HG02610 (cell line): ENCODE data around the gene ABHD2.
"Not testable (repeated sequence)": the region's sequence is repeated elsewhere in the genome, so short reads cannot be mapped to it uniquely, and the experiment has no call there.

ENCODE experiments used
- ATAC-seq: cut with Tn5 transposase; IDR thresholded peaks from one replicate; pipeline ENCODE4 v1.9.1; 2021; ENCODE audit warnings: mild to moderate bottlenecking, moderate library complexity; ENCODE audit not compliant: unreplicated experiment

Gene ABHD2

GRCh38 chr15:89087830-89088604 is at the start of gene ABHD2:
Gene ABHD2, plus strand, starts transcription at chr15:89088456. Its CDS starts 27,872 bp downstream, at chr15:89116328.
- peak; percentile 98 for ATAC-seq

GRCh38 chr15:89039142-89039541 is 49.1 kb upstream of the ABHD2 start:
- no peak for ATAC-seq

GRCh38 chr15:89041507-89041906 is 46.7 kb upstream of the ABHD2 start:
- ATAC-seq = no peak

GRCh38 chr15:89042387-89042786 is 45.9 kb upstream of the ABHD2 start:
- ATAC-seq = no peak

GRCh38 chr15:89043031-89044002 is 44.9 kb upstream of the ABHD2 start:
- no peak for ATAC-seq

GRCh38 chr15:89049016-89049666 is 39.1 kb upstream of the ABHD2 start:
- ATAC-seq = not testable (repeated sequence)

GRCh38 chr15:89051875-89052274 is 36.4 kb upstream of the ABHD2 start:
- no peak for ATAC-seq

GRCh38 chr15:89052474-89052873 is 35.8 kb upstream of the ABHD2 start:
- ATAC-seq = no peak

- no peak for ATAC-seq
These were observed 33.4 kb upstream of the ABHD2 start for GRCh38 chr15:89054873-89055272.

- peak; percentile 45 for ATAC-seq
These were observed 30.6 kb upstream of the ABHD2 start for GRCh38 chr15:89057506-89058133.

- no peak for ATAC-seq
These were observed 29.9 kb upstream of the ABHD2 start for GRCh38 chr15:89058376-89058775.

- no peak for ATAC-seq
These were observed 29.3 kb upstream of the ABHD2 start for GRCh38 chr15:89058876-89059405.

- no peak for ATAC-seq
These were observed 22.0 kb upstream of the ABHD2 start for GRCh38 chr15:89066280-89066679.

- peak; percentile 43 for ATAC-seq
These were observed 20.5 kb upstream of the ABHD2 start for GRCh38 chr15:89067751-89068150.

- ATAC-seq = peak; percentile 95
These were observed 19.9 kb upstream of the ABHD2 start for GRCh38 chr15:89068325-89068784.

- no peak for ATAC-seq
These were observed 17.8 kb upstream of the ABHD2 start for GRCh38 chr15:89070197-89071124.

GRCh38 chr15:89071471-89071870 is 16.8 kb upstream of the ABHD2 start:
- no peak for ATAC-seq

- ATAC-seq = no peak
These were observed 15.9 kb upstream of the ABHD2 start for GRCh38 chr15:89072277-89072869.
